Measurements from ENCODE around the gene FBXO42.

DNA sequence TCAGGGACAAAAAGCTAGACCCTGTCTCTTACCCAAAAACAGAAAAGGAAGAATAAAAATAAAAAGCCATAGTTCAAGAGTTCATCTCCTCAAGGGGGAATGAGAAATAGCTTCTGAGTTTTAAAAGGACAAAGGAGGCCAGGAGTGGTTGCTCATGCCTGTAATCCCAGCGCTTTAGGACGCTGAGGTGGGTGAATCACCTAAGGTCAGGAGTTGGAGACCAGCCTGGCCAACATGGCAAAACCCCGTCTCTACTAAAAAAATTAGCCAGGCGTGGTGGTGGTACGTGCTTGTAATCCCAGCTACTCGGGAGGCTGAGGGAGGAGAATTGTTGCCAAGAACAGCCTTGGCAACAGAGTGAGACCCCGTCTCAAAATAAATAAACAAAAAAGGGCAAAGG, 76.7 kb downstream of the FBXO42 start:
- TF ChIP-seq, protein P1, sequence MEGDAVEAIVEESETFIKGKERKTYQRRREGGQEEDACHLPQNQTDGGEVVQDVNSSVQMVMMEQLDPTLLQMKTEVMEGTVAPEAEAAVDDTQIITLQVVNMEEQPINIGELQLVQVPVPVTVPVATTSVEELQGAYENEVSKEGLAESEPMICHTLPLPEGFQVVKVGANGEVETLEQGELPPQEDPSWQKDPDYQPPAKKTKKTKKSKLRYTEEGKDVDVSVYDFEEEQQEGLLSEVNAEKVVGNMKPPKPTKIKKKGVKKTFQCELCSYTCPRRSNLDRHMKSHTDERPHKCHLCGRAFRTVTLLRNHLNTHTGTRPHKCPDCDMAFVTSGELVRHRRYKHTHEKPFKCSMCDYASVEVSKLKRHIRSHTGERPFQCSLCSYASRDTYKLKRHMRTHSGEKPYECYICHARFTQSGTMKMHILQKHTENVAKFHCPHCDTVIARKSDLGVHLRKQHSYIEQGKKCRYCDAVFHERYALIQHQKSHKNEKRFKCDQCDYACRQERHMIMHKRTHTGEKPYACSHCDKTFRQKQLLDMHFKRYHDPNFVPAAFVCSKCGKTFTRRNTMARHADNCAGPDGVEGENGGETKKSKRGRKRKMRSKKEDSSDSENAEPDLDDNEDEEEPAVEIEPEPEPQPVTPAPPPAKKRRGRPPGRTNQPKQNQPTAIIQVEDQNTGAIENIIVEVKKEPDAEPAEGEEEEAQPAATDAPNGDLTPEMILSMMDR (conservative IDR thresholded peaks at IDR 0.05; ENCODE audit: low read depth in 2 of 2) = no peak
- TF ChIP-seq EZH2 (IDR thresholded peaks at IDR 0.05; ENCODE audit: low read depth, unreplicated experiment) (no peak), POLR2AphosphoS5 (IDR thresholded peaks at IDR 0.05; ENCODE audit: low read depth) (no peak), JUNB (IDR thresholded peaks at IDR 0.05; ENCODE audit: unreplicated experiment) (no peak), EZH2phosphoT487 (IDR thresholded peaks at IDR 0.05; ENCODE audit: unreplicated experiment) (no peak), CREB1 (CRISPR knock-in tag; IDR thresholded peaks at IDR 0.05; ENCODE audit: low read depth) (no peak), ZNF331 (CRISPR knock-in tag; IDR thresholded peaks at IDR 0.05; ENCODE audit: low read depth) (no peak), NANOG (IDR thresholded peaks at IDR 0.05; ENCODE audit: borderline replicate concordance) (no peak), STAT1 (IDR thresholded peaks at IDR 0.05; ENCODE audit: unreplicated experiment) (no peak), ZNF114 (CRISPR knock-in tag; IDR thresholded peaks at IDR 0.05) (no peak)
- TF ChIP-seq, protein P2, sequence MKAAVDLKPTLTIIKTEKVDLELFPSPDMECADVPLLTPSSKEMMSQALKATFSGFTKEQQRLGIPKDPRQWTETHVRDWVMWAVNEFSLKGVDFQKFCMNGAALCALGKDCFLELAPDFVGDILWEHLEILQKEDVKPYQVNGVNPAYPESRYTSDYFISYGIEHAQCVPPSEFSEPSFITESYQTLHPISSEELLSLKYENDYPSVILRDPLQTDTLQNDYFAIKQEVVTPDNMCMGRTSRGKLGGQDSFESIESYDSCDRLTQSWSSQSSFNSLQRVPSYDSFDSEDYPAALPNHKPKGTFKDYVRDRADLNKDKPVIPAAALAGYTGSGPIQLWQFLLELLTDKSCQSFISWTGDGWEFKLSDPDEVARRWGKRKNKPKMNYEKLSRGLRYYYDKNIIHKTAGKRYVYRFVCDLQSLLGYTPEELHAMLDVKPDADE (IDR thresholded peaks at IDR 0.05) = no peak
- TF ChIP-seq, protein P3, sequence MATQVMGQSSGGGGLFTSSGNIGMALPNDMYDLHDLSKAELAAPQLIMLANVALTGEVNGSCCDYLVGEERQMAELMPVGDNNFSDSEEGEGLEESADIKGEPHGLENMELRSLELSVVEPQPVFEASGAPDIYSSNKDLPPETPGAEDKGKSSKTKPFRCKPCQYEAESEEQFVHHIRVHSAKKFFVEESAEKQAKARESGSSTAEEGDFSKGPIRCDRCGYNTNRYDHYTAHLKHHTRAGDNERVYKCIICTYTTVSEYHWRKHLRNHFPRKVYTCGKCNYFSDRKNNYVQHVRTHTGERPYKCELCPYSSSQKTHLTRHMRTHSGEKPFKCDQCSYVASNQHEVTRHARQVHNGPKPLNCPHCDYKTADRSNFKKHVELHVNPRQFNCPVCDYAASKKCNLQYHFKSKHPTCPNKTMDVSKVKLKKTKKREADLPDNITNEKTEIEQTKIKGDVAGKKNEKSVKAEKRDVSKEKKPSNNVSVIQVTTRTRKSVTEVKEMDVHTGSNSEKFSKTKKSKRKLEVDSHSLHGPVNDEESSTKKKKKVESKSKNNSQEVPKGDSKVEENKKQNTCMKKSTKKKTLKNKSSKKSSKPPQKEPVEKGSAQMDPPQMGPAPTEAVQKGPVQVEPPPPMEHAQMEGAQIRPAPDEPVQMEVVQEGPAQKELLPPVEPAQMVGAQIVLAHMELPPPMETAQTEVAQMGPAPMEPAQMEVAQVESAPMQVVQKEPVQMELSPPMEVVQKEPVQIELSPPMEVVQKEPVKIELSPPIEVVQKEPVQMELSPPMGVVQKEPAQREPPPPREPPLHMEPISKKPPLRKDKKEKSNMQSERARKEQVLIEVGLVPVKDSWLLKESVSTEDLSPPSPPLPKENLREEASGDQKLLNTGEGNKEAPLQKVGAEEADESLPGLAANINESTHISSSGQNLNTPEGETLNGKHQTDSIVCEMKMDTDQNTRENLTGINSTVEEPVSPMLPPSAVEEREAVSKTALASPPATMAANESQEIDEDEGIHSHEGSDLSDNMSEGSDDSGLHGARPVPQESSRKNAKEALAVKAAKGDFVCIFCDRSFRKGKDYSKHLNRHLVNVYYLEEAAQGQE (IDR thresholded peaks at IDR 0.05; ENCODE audit: unreplicated experiment) = no peak
- TF ChIP-seq, protein P4, sequence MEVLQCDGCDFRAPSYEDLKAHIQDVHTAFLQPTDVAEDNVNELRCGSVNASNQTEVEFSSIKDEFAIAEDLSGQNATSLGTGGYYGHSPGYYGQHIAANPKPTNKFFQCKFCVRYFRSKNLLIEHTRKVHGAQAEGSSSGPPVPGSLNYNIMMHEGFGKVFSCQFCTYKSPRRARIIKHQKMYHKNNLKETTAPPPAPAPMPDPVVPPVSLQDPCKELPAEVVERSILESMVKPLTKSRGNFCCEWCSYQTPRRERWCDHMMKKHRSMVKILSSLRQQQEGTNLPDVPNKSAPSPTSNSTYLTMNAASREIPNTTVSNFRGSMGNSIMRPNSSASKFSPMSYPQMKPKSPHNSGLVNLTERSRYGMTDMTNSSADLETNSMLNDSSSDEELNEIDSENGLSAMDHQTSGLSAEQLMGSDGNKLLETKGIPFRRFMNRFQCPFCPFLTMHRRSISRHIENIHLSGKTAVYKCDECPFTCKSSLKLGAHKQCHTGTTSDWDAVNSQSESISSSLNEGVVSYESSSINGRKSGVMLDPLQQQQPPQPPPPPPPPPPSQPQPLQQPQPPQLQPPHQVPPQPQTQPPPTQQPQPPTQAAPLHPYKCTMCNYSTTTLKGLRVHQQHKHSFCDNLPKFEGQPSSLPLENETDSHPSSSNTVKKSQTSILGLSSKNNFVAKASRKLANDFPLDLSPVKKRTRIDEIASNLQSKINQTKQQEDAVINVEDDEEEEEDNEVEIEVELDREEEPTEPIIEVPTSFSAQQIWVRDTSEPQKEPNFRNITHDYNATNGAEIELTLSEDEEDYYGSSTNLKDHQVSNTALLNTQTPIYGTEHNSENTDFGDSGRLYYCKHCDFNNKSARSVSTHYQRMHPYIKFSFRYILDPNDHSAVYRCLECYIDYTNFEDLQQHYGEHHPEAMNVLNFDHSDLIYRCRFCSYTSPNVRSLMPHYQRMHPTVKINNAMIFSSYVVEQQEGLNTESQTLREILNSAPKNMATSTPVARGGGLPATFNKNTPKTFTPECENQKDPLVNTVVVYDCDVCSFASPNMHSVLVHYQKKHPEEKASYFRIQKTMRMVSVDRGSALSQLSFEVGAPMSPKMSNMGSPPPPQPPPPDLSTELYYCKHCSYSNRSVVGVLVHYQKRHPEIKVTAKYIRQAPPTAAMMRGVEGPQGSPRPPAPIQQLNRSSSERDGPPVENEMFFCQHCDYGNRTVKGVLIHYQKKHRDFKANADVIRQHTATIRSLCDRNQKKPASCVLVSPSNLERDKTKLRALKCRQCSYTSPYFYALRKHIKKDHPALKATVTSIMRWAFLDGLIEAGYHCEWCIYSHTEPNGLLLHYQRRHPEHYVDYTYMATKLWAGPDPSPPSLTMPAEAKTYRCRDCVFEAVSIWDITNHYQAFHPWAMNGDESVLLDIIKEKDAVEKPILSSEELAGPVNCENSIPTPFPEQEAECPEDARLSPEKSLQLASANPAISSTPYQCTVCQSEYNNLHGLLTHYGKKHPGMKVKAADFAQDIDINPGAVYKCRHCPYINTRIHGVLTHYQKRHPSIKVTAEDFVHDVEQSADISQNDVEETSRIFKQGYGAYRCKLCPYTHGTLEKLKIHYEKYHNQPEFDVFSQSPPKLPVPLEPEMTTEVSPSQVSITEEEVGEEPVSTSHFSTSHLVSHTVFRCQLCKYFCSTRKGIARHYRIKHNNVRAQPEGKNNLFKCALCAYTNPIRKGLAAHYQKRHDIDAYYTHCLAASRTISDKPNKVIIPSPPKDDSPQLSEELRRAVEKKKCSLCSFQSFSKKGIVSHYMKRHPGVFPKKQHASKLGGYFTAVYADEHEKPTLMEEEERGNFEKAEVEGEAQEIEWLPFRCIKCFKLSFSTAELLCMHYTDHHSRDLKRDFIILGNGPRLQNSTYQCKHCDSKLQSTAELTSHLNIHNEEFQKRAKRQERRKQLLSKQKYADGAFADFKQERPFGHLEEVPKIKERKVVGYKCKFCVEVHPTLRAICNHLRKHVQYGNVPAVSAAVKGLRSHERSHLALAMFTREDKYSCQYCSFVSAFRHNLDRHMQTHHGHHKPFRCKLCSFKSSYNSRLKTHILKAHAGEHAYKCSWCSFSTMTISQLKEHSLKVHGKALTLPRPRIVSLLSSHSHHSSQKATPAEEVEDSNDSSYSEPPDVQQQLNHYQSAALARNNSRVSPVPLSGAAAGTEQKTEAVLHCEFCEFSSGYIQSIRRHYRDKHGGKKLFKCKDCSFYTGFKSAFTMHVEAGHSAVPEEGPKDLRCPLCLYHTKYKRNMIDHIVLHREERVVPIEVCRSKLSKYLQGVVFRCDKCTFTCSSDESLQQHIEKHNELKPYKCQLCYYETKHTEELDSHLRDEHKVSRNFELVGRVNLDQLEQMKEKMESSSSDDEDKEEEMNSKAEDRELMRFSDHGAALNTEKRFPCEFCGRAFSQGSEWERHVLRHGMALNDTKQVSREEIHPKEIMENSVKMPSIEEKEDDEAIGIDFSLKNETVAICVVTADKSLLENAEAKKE (CRISPR knock-in tag; IDR thresholded peaks at IDR 0.05) = no peak
